Mucosa of rectum (tissue), 2 donors: ENCODE data around the gene CALR.
A peak's percentile ranks its signal among the peaks of the same experiment; 100 is the strongest.
"Not testable (repeated sequence)": the region's sequence is repeated elsewhere in the genome, so short reads cannot be mapped to it uniquely, and the experiment has no call there.

Source experiments
- H3K27ac ChIP-seq, 2 donors: one replicate each; pipeline ENCODE4 v1.7.0; 2013; ENCODE audit warnings: inconsistent platforms in 2 of 2, low read depth in 2 of 2, low read length in 2 of 2
- H3K27me3 ChIP-seq, 2 donors: one replicate each; pipeline ENCODE4 v1.7.0; 2013; ENCODE audit warnings: low read length in 2 of 2; ENCODE audit not compliant: control insufficient read depth in 2 of 2, insufficient read depth in 2 of 2
- H3K36me3 ChIP-seq, 2 donors: one replicate each; pipeline ENCODE4 v1.7.0; 2013; ENCODE audit warnings: low read length in 2 of 2; ENCODE audit not compliant: control insufficient read depth in 2 of 2, insufficient read depth in 2 of 2
- H3K4me1 ChIP-seq, 2 donors: one replicate each; pipeline ENCODE4 v1.7.0; 2013; ENCODE audit warnings: low read length in 2 of 2, mild to moderate bottlenecking in 1 of 2; ENCODE audit not compliant: control insufficient read depth in 2 of 2, insufficient read depth in 2 of 2
- H3K4me3 ChIP-seq, 2 donors: one replicate each; pipeline ENCODE4 v1.7.0; 2013; ENCODE audit warnings: low read length in 2 of 2
- H3K9ac ChIP-seq, 2 donors: one replicate each; pipeline ENCODE4 v1.7.0; 2013; ENCODE audit warnings: low read length in 2 of 2, low read depth in 1 of 2, mild to moderate bottlenecking in 1 of 2
- H3K9me3 ChIP-seq, 2 donors: one replicate each; pipeline ENCODE4 v1.7.0; 2013; ENCODE audit warnings: low read length in 2 of 2; ENCODE audit not compliant: control insufficient read depth in 2 of 2
- donor health status: healthy.
- donor health status: Normal muscosa, but diverticular disease.

Gene CALR

DNA sequence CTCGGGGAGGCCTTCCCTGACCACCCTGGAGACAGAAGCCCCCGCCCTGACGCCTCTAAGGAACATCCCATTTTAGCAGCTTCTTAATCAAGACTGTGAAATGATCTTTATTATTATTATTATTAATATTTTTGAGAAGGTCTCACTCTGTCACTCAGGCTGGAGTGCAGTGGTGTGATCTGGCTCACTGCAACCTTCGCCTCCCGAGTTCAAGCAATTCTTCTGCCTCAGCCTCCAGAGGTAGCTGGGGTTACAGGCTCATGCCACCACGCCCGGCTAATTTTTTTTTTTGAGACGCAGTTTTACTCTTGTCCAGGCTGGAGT is 27.4 kb downstream of the CALR start:
- Histone ChIP-seq H3K36me3 (no peaks in the 10 kb centered on the region), H3K27ac (peak overlapping the region in 1 of 2 donors; percentile 58), H3K27me3 (no peaks in the 10 kb centered on the region), H3K9me3 (no peaks in the 10 kb centered on the region), H3K4me1 (peaks cover 3 to 7% of the 10 kb centered on the region in 2 donors), H3K9ac (peak overlapping the region in 1 of 2 donors; percentile 58), H3K4me3 (peak overlapping the region in 1 of 2 donors; percentile 84)

DNA sequence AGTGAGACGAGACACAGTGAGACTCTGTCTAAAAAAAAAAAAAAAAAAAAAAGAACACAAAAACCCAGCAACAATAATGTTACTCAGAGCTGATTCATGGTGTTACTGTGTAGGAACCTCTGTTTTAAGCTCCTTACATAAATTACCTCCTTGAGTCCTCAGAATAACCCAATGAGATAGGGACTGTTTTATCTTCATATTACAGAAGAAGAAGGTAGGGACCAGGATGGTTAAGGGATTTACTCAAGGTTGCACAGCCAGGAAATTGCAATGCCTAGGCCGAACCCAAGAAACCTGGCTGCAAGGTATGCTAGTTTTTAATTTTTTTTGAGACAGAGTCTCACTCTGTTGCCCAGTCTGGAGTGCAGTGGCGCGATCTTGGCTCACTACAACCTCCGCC is 29.5 kb downstream of the CALR start:
- no peaks in the 10 kb centered on the region for H3K9me3 ChIP-seq
- no peaks in the 10 kb centered on the region for H3K36me3 ChIP-seq

DNA sequence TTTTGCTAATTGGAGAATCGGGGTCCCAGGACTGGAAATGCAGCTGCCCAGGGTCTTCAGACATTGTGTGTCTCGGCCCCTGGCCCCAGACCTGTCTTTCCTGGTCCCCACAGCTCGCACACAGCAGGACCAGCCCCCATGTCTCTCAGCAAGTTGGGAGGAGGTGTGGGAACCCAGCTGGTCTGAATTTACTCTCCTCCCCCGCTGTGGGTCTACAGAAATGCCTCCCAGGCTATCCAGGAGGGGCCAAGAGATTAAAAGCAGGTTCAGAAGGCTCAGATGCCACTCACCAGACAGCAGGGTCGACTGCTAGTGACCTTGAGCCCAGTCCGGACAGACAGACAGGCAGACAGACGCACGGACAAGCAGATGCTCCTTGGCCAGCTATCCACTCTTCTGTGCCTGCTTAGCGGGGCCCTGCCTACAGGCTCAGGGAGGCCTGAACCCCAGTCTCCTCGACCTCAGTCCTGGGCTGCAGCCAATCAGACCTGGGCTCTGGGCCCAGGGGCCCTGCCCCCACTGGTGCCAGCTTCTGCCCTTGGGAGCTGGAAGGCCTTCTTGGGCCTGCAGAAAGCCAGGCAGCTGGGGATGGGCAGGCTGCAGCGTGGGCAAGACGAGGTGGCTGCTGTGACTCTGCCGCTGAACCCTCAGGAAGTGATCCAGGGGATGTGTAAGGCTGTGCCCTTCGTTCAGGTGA is 31.0 kb downstream of the CALR start, which contains the start of gene DAND5:
Gene DAND5 (plus strand): TSS at position 285 of the 697 bp plus-strand sequence. CDS start 85 bp downstream, at position 370.
- no peak within 1 kb of the TSS for H3K27ac ChIP-seq
- no peak within 1 kb of the TSS for H3K4me3 ChIP-seq
- H3K36me3 ChIP-seq, result no peaks in the 10 kb centered on the region
- no peak within 1 kb of the TSS for H3K9ac ChIP-seq
- H3K27me3 ChIP-seq, result no peaks in the 10 kb centered on the region
- peaks cover 3 to 7% of the 10 kb centered on the region in 2 donors for H3K4me1 ChIP-seq
- no peaks in the 10 kb centered on the region for H3K9me3 ChIP-seq

More for the DNA sequence above, 29.5 kb downstream of the CALR start:
- Histone ChIP-seq H3K27ac (no peak overlapping the region), H3K4me1 (peaks cover 3 to 7% of the 10 kb centered on the region in 2 donors), H3K9ac (no peak overlapping the region), H3K27me3 (no peaks in the 10 kb centered on the region), H3K4me3 (no peak overlapping the region)

DNA sequence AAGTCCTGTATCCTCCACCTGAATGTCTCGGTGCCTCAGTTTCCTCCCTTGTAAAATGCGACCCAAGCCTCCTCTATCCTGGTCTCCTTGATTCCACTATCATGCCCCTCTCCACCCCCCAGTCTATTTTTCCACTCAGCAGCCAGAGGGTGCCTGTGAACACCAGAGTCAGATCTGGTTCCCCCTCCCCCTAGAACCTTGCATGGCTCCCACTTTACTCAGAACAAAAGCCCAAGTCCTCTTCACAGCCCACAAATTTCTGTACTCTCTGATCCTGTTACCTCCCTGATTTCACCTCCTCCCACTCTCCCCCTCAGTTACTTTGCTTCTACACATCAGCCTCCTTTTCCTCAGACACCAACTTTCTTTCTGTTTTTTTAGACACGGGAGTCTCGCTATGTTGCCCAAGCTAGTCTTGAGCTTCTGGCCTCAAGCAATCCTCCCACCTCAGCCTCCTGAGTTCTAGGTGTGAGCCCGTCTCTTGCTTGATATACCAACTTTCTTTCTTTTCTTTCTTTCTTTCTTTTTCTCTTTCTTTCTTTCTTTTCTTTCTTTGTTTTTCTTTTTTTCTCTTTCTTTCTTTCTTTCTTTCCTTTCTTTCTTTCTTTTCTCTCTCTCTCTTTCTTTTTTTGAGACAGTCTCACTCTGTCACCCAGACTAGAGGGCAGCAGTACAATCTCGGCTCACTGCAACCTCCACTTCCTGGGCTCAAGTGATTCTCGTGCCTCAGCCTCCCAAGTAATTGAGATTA is 31.8 kb downstream of the CALR start:
- no peaks in the 10 kb centered on the region for H3K27me3 ChIP-seq
- H3K9ac ChIP-seq, result no peak overlapping the region
- peaks cover under 1 to 4% of the 10 kb centered on the region in 2 donors for H3K4me1 ChIP-seq
- no peaks in the 10 kb centered on the region for H3K9me3 ChIP-seq
- H3K4me3 ChIP-seq, result no peak overlapping the region
- no peak overlapping the region for H3K27ac ChIP-seq
- no peaks in the 10 kb centered on the region for H3K36me3 ChIP-seq

DNA sequence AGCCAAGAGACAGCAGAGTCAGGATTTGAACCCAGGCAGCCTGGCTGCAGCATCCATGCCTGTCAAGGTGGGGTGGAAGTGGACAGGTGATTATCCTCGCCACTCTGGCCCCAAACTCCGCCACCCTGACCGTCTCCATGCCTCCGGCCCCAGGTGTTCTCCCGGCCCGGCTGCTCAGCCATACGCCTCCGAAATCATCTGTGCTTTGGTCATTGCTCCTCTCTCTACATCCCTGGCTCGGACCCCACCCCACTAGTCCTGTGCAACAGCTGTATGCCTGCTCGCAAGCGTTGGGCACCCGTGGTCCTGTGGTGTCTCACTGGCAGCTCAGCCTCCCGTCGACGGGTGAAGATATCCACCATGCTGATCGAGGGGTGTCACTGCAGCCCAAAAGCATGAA is 34.8 kb downstream of the CALR start:
- H3K27ac ChIP-seq, result no peak overlapping the region
- no peaks in the 10 kb centered on the region for H3K27me3 ChIP-seq
- H3K9me3 ChIP-seq, result no peaks in the 10 kb centered on the region
- H3K9ac ChIP-seq, result no peak overlapping the region
- no peaks in the 10 kb centered on the region for H3K36me3 ChIP-seq
- H3K4me3 ChIP-seq, result no peak overlapping the region
- H3K4me1 ChIP-seq, result no peaks in the 10 kb centered on the region

DNA sequence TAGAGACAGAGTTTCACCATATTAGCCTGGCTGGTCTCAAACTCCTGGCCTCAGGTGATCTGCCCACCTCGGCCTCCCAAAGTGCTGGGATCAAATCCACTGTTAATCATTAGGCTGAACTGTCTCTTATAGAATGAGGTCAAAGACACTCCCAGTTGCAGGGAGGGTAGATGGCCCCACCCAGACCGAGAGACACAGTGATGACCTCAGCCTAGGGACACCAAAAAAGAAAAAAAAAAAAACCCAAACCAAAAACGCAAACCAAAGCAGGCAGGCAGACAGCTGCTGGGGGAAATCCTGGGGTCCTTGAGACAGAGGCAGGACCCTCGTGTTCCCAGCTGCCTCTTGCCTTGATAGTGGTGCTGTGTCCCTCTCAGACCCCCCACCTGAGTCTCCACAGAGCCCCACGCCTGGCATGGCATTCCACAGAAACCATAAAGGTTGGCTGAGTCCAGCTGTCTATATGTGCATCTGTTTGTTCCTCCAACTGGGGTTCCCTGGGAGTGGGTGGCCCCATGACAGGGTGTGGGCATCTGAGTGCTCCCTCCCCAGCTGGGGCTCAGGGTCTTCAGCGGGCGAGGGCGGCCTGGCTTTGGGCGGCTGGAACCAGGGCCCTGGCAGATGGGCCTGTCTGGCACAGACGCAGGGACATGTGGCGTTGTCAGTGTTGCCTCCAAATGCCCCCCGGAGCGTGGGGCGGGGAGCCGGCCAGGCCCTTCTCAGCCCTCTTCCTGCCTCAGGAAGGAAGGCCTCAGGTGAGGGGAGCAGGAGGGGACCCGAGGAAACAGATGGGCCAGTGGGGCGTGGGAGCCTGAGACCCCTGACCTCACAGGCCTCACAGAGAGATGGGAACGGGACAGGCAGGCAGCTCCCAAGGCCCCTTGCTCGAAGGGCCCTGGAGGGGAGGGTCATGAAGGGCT is 36.2 kb downstream of the CALR start:
- Histone ChIP-seq H3K4me3 (no peak overlapping the region), H3K27ac (no peak overlapping the region), H3K9me3 (no peaks in the 10 kb centered on the region), H3K27me3 (no peaks in the 10 kb centered on the region), H3K9ac (no peak overlapping the region), H3K36me3 (no peaks in the 10 kb centered on the region), H3K4me1 (no peaks in the 10 kb centered on the region)

DNA sequence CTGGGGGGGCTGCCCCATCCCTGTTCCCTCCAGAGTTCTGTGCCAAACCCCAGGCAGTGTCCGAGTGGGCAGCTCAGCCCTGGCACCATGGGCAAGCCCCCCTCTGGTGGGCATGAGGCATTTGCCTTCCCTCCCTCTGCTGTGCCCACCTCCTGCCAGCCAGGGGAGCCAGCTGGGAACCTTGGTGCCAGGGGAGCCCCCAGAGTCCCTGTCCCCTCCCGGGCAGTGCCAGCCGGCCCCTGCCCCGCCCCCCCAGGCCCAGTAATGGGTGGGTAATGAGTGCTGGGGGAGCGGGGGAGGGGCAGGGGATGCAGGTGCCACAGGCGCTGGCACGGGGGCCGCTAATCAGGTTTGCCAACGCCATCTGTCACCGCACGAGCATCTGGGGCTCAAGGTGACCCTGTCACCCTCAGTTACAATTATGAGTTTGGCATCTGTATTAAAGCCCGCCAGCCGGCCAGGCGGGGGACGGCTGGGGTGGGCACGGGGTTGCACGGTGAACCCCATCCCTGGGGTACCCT is 36.9 kb downstream of the CALR start:
- no peak overlapping the region for H3K9ac ChIP-seq
- H3K27ac ChIP-seq, result no peak overlapping the region
- H3K9me3 ChIP-seq, result no peaks in the 10 kb centered on the region
- H3K27me3 ChIP-seq, result no peaks in the 10 kb centered on the region
- H3K4me1 ChIP-seq, result no peaks in the 10 kb centered on the region
- no peak overlapping the region for H3K4me3 ChIP-seq
- H3K36me3 ChIP-seq, result no peaks in the 10 kb centered on the region

DNA sequence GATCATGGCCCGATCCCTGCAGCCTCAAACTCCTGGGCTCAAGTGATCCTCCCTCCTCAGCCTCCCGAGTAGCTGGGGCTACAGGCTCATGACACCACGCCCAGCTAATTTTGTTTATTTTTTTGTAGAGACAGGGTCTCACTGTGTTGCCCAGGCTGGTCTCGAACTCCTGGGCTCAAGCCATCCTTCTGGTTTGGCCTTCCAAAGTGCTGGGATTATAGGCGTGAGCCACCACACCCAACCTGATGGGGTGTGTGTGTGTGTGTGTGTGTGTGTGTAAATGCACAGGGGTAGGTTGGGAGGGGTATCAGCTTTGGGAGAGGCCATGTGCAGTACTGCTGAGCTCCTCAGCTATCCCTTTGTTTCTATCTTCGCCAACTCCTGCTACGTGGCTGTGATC is 37.7 kb downstream of the CALR start:
- H3K9me3 ChIP-seq, H3K27me3 ChIP-seq, H3K36me3 ChIP-seq, H3K27ac ChIP-seq, H3K4me3 ChIP-seq, H3K9ac ChIP-seq, H3K4me1 ChIP-seq: not testable (repeated sequence)

DNA sequence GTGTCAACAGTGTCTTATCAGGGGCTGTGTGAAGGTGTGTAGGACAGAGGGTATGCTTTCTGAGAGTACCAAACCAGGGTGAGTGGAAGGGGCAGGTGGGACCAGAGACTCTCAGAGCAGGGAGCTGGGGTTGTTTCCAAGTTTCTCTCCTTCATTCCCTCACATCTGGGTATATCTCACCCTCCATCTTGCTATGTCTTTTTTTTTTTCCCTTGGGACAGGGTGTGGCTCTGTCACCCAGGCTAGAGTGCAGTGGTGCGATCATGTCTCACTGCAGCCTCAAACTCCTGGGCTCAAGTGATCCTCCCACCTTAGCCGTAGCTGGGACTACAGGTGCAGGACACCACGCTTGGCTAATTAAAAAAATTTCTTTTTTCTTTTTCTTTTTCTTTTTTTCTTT is 41.6 kb downstream of the CALR start:
- H3K36me3 ChIP-seq, result no peaks in the 10 kb centered on the region
- H3K27ac ChIP-seq, result no peak overlapping the region
- H3K9ac ChIP-seq, result no peak overlapping the region
- peaks cover 0 to 3% of the 10 kb centered on the region in 2 donors for H3K27me3 ChIP-seq
- no peaks in the 10 kb centered on the region for H3K9me3 ChIP-seq
- H3K4me1 ChIP-seq, result peaks cover 12 to 17% of the 10 kb centered on the region in 2 donors
- no peak overlapping the region for H3K4me3 ChIP-seq
